Activated T-helper 1 cell treated with Interleukin-2 at 50 U/mL for 16 hours (primary cell): ENCODE data around the gene MAST2.
"Not testable (repeated sequence)": the region's sequence is repeated elsewhere in the genome, so short reads cannot be mapped to it uniquely, and the experiment has no call there.

Experiments used
- DNase-seq: peaks from one replicate; pipeline ENCODE4 v3.0.0-alpha.2; 2020; ENCODE audit warnings: low read depth

Gene MAST2

DNA sequence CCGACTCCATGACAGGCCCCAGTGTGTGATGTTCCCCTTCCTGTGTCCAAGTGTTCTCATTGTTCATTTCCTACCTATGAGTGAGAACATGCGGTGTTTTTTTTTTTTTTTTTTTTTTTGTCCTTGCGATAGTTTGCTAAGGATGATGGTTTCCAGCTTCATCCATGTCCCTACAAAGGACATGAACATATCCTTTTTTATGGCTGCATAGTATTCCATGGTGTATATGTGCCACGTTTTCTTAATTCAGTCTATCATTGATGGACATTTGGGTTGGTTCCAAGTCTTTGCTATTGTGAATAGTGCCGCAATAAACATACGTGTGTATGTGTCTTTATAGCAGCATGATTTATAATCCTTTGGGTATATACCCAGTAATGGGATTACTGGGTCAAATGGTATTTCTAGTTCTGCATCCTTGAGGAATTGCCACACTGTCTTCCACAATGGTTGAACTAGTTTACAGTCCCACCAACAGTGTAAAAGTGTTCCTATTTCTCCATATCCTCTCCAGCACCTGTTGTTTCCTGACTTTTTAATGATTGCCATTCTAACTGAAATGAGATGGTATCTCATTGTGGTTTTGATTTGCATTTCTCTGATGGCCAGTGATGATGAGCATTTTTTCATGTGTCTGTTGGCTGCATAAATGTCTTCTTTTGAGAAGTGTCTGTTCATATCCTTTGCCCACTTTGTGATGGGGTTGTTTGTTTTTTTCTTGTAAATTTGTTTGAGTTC lies 54.5 kb downstream of the MAST2 start:
- not testable (repeated sequence) for DNase-seq

DNA sequence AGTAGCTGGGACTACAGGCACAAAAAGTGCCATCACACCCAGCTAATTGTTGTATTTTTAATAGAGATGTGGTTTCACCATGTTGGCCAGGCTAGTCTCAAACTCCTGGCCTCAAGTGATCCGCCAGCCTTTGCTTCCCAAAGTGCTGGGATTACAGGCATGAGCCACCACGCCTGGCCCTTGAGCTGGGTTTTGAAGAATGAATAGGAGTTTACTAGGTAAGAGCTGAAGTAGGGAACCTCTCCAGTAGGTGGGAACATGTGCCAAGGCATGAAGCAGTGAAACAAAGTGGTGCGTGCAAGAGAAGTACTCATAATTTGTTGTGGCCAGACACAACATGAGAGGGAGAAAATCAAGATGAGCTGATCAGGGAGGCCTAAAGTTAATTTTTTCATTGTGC lies 55.8 kb downstream of the MAST2 start:
- DNase-seq = no peak

- DNase-seq = no peak
Observed at GRCh38 chr1:45862008-45862407, 58.6 kb downstream of the MAST2 start.

GRCh38 chr1:45863218-45863617 lies 59.8 kb downstream of the MAST2 start:
- no peak for DNase-seq

DNA sequence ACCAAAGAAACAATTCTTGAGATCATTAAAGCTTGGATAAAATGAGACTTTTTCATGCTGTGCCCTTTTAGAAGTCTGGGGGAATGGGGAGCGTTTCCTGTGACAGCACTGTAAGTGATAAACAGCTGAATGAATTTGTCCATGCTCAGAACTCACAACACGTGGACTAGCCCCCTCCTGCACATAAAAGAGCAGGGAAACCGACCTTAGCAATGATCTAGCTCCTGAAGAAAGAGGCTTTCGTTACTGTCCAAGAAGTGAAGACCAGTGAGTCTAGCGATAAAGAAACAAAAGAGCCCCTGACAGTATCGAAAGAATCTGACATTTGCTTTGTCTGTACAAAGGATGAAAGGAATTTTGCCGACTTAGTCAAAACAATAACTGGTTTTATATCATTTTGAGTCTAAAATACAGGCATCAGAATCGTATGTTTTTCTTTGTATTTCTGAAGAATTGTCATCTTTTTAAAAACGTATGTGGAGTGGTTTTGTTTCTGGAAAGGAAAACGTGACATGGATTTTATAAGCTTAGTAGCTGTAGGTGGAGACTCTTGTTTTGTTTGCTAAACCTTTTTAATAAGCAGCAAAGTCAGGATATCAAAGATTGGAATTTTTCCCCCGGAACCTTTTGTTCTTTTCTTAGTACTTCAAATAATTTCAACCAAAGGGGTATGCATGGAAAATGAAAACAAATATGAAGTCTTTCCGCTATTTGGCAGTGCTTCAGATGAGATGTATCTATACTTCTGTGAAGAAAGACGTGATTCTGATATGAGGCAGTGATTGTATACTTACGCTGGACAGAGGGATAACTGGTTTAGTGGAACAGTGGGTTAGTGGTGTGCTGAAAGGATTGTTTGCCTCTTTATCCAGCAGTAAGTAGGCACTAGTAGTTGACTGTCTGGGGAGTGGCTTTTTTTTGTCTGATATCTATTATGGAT lies 61.0 kb downstream of the MAST2 start:
- no peak for DNase-seq

- DNase-seq = no peak
Observed at GRCh38 chr1:45867697-45868348, 64.4 kb downstream of the MAST2 start.

GRCh38 chr1:45868861-45869260 lies 65.4 kb downstream of the MAST2 start:
- DNase-seq = no peak

DNA sequence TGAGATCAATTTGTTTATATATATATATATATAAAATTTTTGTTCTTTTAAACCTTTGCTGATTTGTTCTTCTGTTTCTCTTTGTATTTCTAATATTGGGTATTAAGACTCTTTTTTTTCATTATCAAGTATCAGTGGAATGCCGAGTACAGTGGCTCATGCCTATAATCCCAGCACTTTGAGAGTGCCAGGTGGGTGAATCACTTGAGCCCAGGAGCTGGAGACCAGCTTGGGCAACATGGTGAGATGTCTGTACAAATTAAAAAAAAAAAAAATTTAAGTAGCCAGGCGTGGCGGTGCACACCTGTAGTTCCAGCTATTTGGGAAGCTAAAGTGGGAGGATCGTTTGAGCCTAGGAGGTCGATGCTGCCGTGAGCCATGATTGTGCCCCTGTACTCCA lies 67.1 kb downstream of the MAST2 start:
- no peak for DNase-seq

- not testable (repeated sequence) for DNase-seq
Observed at GRCh38 chr1:45872173-45872801, 68.9 kb downstream of the MAST2 start.

- no peak for DNase-seq
Observed at GRCh38 chr1:45876000-45876617, 72.7 kb downstream of the MAST2 start.

GRCh38 chr1:45877264-45877663 lies 73.9 kb downstream of the MAST2 start:
- DNase-seq = no peak

GRCh38 chr1:45879885-45880598 lies 76.6 kb downstream of the MAST2 start:
- no peak for DNase-seq

DNA sequence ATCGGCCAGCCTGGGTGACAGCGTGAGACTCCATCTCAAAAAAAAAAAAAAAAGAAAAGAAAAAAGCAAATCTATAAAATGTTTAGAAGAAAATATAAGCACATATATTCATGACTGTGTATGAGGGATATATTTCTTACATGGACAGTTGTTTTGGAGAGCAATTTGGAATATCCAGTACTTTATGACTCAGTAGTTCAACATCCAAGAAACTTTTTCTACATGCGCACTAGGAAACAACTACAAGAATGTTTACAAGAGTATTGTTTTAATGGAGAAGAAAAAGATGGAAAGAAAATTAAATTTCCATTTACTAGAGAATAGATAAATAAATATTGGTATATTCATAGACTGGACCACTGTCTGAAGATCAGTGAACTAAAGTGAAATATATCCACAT lies 77.5 kb downstream of the MAST2 start:
- DNase-seq = no peak

DNA sequence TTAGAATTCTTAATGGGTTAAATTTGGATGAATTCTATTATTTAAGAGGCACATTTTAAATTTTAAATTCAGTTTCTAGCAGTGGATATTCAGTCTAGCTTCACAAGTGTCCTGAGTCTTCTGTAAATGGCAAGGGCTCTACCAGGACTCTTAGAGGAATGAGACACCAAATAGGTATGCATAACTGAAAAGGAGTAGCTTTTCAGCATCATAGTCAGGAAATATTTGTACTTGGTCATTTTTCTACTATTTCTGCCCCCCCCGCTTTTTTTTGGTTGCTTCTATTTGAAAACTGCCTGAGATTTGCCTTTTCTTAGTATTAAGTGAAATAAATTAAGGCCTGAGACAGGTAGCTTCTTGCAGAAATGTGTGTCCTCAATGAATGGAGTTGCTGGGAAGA lies 80.2 kb downstream of the MAST2 start:
- no peak for DNase-seq

DNA sequence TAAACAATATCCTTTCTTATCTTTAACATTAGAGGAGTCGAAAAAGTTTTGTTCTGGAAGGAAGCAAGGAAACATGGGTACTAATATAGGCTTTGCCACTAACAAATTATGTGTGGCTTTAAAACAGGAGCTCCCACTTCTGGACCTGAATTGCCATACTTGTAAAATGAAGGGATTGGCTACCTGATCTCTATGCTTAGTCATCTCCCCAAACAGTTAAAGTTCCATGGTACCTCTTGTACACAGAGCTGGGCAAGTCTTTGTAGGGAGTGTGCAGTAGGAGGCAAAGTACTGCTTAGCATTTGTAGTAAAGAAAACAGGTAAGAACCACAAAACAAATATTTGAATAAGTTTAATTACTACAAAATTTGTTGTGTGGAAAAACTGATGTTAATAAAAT lies 81.3 kb downstream of the MAST2 start:
- no peak for DNase-seq

GRCh38 chr1:45886229-45886628 lies 82.8 kb downstream of the MAST2 start:
- DNase-seq = no peak

DNA sequence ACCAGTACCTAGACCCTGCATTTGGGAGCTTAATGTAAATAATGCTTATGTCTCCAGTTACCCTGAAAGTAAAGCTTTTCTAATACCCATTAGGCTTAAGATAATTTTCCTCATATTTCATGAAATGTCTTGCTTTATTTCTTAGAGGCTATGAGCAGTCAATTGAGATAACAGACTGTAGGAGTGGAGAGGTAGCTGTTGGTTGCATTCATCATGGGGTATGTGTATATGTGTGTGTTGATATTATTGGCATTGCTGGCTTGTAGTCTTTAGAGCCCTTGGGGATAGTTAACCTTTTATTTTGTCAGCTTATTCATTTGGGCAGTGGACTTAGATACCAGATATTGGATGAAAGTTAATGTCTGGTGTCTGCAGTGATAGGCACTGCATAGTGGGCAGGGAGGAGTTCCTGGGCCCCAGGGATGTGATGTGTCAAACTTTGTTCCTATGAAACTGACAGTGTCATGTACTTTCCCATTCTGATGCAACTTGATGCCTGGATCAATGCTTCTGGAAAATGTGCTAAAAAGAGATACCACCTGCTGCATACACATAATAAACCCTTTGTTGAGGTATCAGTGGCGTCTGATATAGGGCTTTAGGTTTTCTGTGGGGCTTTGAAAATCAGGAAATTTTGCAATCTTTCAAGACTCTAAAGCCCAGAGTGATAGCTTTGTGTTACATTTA lies 83.9 kb downstream of the MAST2 start:
- DNase-seq = no peak

- DNase-seq = no peak
Observed at GRCh38 chr1:45890078-45890477, 86.7 kb downstream of the MAST2 start.

GRCh38 chr1:45891087-45891486 lies 87.7 kb downstream of the MAST2 start:
- no peak for DNase-seq

- DNase-seq = no peak
Observed at GRCh38 chr1:45892068-45892785, 88.8 kb downstream of the MAST2 start.
